CD8-positive, alpha-beta memory T cell (primary cell): ENCODE data around the gene DOLPP1. TPM values are rescaled to one million over a fixed set of nuclear protein-coding genes. Genes with fewer than 3 reads are reported as not detected.

Source experiments
- CTCF ChIA-PET: fragments of 350-600 bp; sonication (Branson Sonifier 250); formaldehyde crosslinking; loops from one replicate; lab custom pipeline; 2021; ENCODE audit warnings: antibody characterized with exemption; lab: Charles Lee
- POLR2A ChIA-PET: fragments of 350-600 bp; sonication (Branson Sonifier 250); formaldehyde crosslinking; loops from one replicate; lab custom pipeline; 2021; ENCODE audit warnings: antibody characterized with exemption; lab: Charles Lee
- DNase-seq, 5 donors: peaks; one replicate each; pipeline versions ENCODE4 v3.0.0 to v3.0.0-alpha.2; 2020 to 2022; ENCODE audit warnings: mixed read lengths in 1 of 5
- H3K27ac ChIP-seq: one replicate; pipeline ENCODE4 v1.7.0; 2013; ENCODE audit warnings: low read depth, mild to moderate bottlenecking, low read length, moderate library complexity
- H3K27me3 ChIP-seq: 2 replicates; pipeline ENCODE4 v1.7.0; 2013; ENCODE audit warnings: low read length, mild to moderate bottlenecking; ENCODE audit not compliant: insufficient read depth, poor library complexity, severe bottlenecking
- H3K36me3 ChIP-seq: 2 replicates; pipeline ENCODE4 v1.7.0; 2013; ENCODE audit warnings: mild to moderate bottlenecking, low read length, moderate library complexity; ENCODE audit not compliant: insufficient read depth
- H3K4me1 ChIP-seq: 2 replicates; pipeline ENCODE4 v1.7.0; 2013; ENCODE audit warnings: mild to moderate bottlenecking, low read length, moderate library complexity; ENCODE audit not compliant: insufficient read depth
- H3K4me3 ChIP-seq: 2 replicates; pipeline ENCODE4 v1.7.0; 2013; ENCODE audit warnings: mild to moderate bottlenecking, low read length
- H3K9me3 ChIP-seq: 2 replicates; pipeline ENCODE4 v1.7.0; 2013; ENCODE audit warnings: mild to moderate bottlenecking, low read length
- H3K27ac Mint-ChIP-seq, 8 donors: one replicate each; pipeline ENCODE4 v1.8.0; 2020 to 2021; ENCODE audit warnings: mixed read lengths in 8 of 8, mild to moderate bottlenecking in 6 of 8, inconsistent platforms in 3 of 8, moderate library complexity in 3 of 8
- H3K27me3 Mint-ChIP-seq, 2 donors: one replicate each; pipeline ENCODE4 v1.8.0; 2020 to 2021; ENCODE audit warnings: mixed read lengths in 2 of 2, mild to moderate bottlenecking in 1 of 2, moderate library complexity in 1 of 2
- H3K36me3 Mint-ChIP-seq, 3 donors: one replicate each; pipeline ENCODE4 v1.8.0; 2020 to 2021; ENCODE audit warnings: mixed read lengths in 3 of 3, inconsistent platforms in 1 of 3, mild to moderate bottlenecking in 1 of 3
- H3K4me1 Mint-ChIP-seq, 3 donors: one replicate each; pipeline ENCODE4 v1.8.0; 2020 to 2021; ENCODE audit warnings: mixed read lengths in 3 of 3, inconsistent platforms in 1 of 3, mild to moderate bottlenecking in 1 of 3
- H3K4me3 Mint-ChIP-seq, 7 donors: one replicate each; pipeline ENCODE4 v1.8.0; 2020 to 2021; ENCODE audit warnings: mixed read lengths in 7 of 7, mild to moderate bottlenecking in 6 of 7, moderate library complexity in 4 of 7, inconsistent platforms in 2 of 7
- H3K9me3 Mint-ChIP-seq, 5 donors: one replicate each; pipeline ENCODE4 v1.8.0; 2020 to 2022; ENCODE audit warnings: mixed read lengths in 5 of 5, mild to moderate bottlenecking in 3 of 5, moderate library complexity in 2 of 5, inconsistent platforms in 1 of 5
- polyA plus RNA-seq: library from polyadenylated mRNA; unstranded; fragments of 300-500 nt; fragmentation: Illumina TruSeq; gene quantifications from one replicate; pipeline ENCODE4 v1.2.3, GENCODE V29; 2021
- total RNA-seq, 2 experiments: library from RNA; stranded (reverse); gene quantifications; one replicate each; pipeline ENCODE4 v1.2.3, GENCODE V29; 2021

The DOLPP1 gene
- total and polyA plus RNA-seq, 3 experiments from 2014 or later = 15.3 to 30.2 (median 27.8) TPM

GRCh38 chr9:129054163-129054851 lies 26.6 kb upstream of the DOLPP1 start:
- H3K27ac ChIP-seq = no peak overlapping the region
- DNase-seq = no peak
- H3K4me3 ChIP-seq = no peak overlapping the region
- no peaks in the 10 kb centered on the region for H3K27me3 ChIP-seq
- no peak overlapping the region for H3K4me3 Mint-ChIP-seq
- H3K9me3 ChIP-seq = no peaks in the 10 kb centered on the region
- no peaks in the 10 kb centered on the region for H3K9me3 Mint-ChIP-seq
- H3K36me3 ChIP-seq = peaks cover 5% of the 10 kb centered on the region
- H3K36me3 Mint-ChIP-seq = peaks cover 0 to 66% (median 11%) of the 10 kb centered on the region in 3 donors
- no peaks in the 10 kb centered on the region for H3K4me1 ChIP-seq
- H3K27ac Mint-ChIP-seq = no peak overlapping the region
- ChIA-PET CTCF (no interaction called here), POLR2A (no interaction called here)
- no peaks in the 10 kb centered on the region for H3K4me1 Mint-ChIP-seq
- no peaks in the 10 kb centered on the region for H3K27me3 Mint-ChIP-seq

DNA sequence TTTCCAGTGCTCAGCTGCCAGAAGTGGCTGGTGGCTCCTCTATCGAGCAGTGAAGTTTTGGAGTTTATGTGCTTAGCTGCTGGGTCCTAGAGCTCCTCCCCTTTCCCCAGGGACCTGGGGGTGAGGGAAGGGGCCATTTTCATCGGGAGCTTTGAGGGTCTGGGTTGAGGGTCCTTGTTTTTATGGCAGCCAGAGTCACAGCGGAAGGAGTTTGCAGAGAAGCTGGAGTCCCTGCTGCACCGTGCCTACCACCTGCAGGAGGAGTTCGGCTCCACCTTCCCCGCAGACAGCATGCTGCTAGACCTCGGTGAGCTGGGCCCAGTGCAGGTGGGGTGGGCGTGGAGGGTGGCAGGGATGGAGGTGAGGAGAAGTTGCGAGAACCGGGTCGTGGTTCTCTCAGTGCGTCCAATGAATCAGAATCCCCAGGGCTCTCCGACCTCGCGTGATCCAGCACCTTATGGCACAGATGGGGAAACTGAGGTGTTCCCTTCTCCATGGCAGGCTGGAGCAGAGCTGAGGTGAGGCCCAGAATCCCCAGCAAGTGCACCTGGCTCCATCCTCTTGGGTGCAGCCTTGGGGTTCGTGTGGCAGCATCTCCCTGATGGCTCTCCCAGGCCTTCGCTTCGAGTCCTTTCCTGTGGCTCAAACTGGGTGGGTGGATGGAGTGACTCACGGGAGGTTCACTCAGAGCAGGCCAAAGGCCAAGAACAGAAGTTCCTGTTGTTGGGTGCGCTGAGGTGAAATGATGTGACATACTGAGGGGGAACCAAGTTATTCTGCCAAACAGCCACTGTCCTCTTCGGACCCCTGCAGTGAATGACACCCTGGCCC lies 21.7 kb upstream of the DOLPP1 start:
- no peak overlapping the region for H3K27ac ChIP-seq
- H3K4me3 ChIP-seq = no peak overlapping the region
- Mint-ChIP-seq H3K36me3 (peaks cover 4 to 65% (median 9%) of the 10 kb centered on the region in 3 donors), H3K4me3 (no peak overlapping the region), H3K27me3 (no peaks in the 10 kb centered on the region), H3K4me1 (no peaks in the 10 kb centered on the region), H3K27ac (peak overlapping the region in 2 of 8 donors; percentile 43 to 50), H3K9me3 (no peaks in the 10 kb centered on the region)
- DNase-seq = no peak
- H3K4me1 ChIP-seq = no peaks in the 10 kb centered on the region
- H3K9me3 ChIP-seq = no peaks in the 10 kb centered on the region
- ChIA-PET POLR2A (no interaction called here), CTCF (interaction anchor here (0.7 kb wide), 1 partner anchor 1149 kb away, joined by 3 read pairs; no protein-coding TSS in a partner anchor)
- H3K36me3 ChIP-seq = peaks cover 4% of the 10 kb centered on the region
- no peaks in the 10 kb centered on the region for H3K27me3 ChIP-seq

DNA sequence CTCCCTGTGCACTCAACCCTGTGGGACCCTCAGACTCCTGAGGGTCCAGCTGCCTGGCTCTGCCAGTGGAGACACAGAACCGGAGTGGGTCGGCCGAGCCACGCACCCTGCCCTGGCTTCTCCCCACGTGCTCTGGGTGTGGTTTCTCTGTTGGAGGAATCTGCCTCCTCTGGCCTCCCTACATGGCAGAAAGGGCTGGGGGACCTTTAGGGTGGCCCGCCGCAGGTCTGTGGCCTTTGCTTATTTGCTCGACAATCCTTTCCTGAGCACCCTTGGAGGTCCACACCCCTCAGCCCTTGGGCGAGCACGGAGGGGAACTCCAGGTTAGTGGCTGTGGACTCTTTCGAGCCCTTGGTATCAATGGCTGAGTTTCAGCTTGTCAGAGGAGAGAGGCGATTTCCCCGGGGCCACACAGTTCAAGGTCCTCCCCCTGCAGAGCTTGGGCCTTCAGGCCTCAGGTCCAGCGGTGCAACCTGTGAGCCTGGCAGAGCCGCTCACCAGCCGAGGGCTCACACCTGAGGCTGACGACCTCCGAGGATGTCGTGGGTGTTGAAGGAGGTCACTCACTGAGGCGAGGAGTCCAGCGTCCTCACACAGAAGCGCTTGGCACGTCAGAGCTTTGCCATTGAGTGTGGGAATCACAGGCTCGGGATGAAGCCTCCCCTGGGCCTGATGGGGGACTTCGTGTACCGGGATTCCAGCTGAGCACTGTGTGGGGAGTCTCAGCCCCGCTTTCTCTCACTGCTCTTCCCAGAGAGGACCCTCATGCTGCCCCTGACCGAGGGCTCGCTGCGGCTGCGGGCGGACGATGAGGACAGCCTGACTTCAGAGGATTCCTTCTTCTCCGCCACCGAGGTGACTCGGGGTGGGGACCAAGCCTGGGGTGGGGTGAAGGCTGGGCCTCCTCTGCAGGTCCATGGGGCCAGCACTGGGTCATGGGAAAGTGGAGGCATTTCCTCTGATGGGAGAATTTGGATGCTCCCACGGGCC lies 20.8 kb upstream of the DOLPP1 start:
- H3K27me3 Mint-ChIP-seq = no peaks in the 10 kb centered on the region
- POLR2A ChIA-PET = no interaction called here
- Histone ChIP-seq H3K27ac (no peak overlapping the region), H3K9me3 (no peaks in the 10 kb centered on the region), H3K4me3 (no peak overlapping the region), H3K27me3 (no peaks in the 10 kb centered on the region), H3K4me1 (no peaks in the 10 kb centered on the region), H3K36me3 (no peaks in the 10 kb centered on the region)
- no peaks in the 10 kb centered on the region for H3K4me1 Mint-ChIP-seq
- CTCF ChIA-PET = no interaction called here
- H3K36me3 Mint-ChIP-seq = peaks cover 4 to 64% (median 4%) of the 10 kb centered on the region in 3 donors
- DNase-seq = no peak
- peak overlapping the region in 1 of 7 donors; percentile 54 for H3K4me3 Mint-ChIP-seq
- no peaks in the 10 kb centered on the region for H3K9me3 Mint-ChIP-seq
- peak overlapping the region in 1 of 8 donors; percentile 69 for H3K27ac Mint-ChIP-seq

DNA sequence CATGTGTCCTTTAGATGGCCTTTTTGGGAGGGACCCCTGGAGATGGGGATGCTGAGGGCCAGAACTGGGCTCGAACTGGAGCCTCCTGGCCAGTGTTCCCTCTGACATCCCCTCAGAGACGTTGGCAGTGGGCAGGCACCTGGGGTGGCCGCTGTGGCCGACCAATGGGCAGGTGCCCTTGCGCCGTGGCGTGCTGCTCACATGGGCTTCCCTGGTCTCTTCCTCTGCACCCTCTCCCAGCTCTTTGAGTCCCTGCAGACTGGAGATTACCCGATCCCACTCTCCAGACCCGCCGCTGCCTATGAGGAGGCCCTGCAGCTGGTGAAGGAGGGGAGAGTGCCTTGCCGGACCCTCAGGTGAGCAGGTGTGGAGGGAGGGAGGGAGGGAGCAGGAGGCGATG lies 19.9 kb upstream of the DOLPP1 start:
- no peaks in the 10 kb centered on the region for H3K27me3 Mint-ChIP-seq
- H3K9me3 ChIP-seq = no peaks in the 10 kb centered on the region
- CTCF ChIA-PET = no interaction called here
- peaks cover 4% of the 10 kb centered on the region for H3K36me3 ChIP-seq
- no peak overlapping the region for H3K4me3 ChIP-seq
- H3K27ac ChIP-seq = no peak overlapping the region
- no peaks in the 10 kb centered on the region for H3K9me3 Mint-ChIP-seq
- H3K4me1 ChIP-seq = no peaks in the 10 kb centered on the region
- no peaks in the 10 kb centered on the region for H3K4me1 Mint-ChIP-seq
- H3K27me3 ChIP-seq = no peaks in the 10 kb centered on the region
- H3K4me3 Mint-ChIP-seq = no peak overlapping the region
- no peak overlapping the region for H3K27ac Mint-ChIP-seq
- POLR2A ChIA-PET = no interaction called here
- DNase-seq = no peak
- peaks cover 4 to 70% (median 7%) of the 10 kb centered on the region in 3 donors for H3K36me3 Mint-ChIP-seq

- no peak for DNase-seq
- Histone ChIP-seq H3K27me3 (no peaks in the 10 kb centered on the region), H3K4me1 (no peaks in the 10 kb centered on the region), H3K4me3 (no peak overlapping the region), H3K27ac (no peak overlapping the region), H3K36me3 (peaks cover 5% of the 10 kb centered on the region), H3K9me3 (no peaks in the 10 kb centered on the region)
- Mint-ChIP-seq H3K4me1 (peaks cover 0 to under 1% (median 0%) of the 10 kb centered on the region in 3 donors), H3K27me3 (no peaks in the 10 kb centered on the region), H3K9me3 (no peaks in the 10 kb centered on the region), H3K36me3 (peaks cover 3 to 67% (median 4%) of the 10 kb centered on the region in 3 donors), H3K4me3 (no peak overlapping the region), H3K27ac (no peak overlapping the region)
- ChIA-PET CTCF (no interaction called here), POLR2A (no interaction called here)
Observed at GRCh38 chr9:129063061-129063460, 17.9 kb upstream of the DOLPP1 start.

GRCh38 chr9:129064499-129064908 lies 16.4 kb upstream of the DOLPP1 start:
- peaks cover 3 to 66% (median 4%) of the 10 kb centered on the region in 3 donors for H3K36me3 Mint-ChIP-seq
- peaks cover 9% of the 10 kb centered on the region for H3K36me3 ChIP-seq
- H3K9me3 Mint-ChIP-seq = no peaks in the 10 kb centered on the region
- CTCF ChIA-PET = no interaction called here
- DNase-seq = no peak
- H3K27me3 ChIP-seq = no peaks in the 10 kb centered on the region
- H3K4me3 Mint-ChIP-seq = no peak overlapping the region
- H3K27me3 Mint-ChIP-seq = no peaks in the 10 kb centered on the region
- no peak overlapping the region for H3K27ac ChIP-seq
- H3K4me1 ChIP-seq = peaks cover 11% of the 10 kb centered on the region
- POLR2A ChIA-PET = no interaction called here
- H3K4me3 ChIP-seq = no peak overlapping the region
- H3K4me1 Mint-ChIP-seq = peaks cover 8 to 15% (median 9%) of the 10 kb centered on the region in 3 donors
- no peaks in the 10 kb centered on the region for H3K9me3 ChIP-seq
- peak overlapping the region in 1 of 8 donors; percentile 36 for H3K27ac Mint-ChIP-seq

DNA sequence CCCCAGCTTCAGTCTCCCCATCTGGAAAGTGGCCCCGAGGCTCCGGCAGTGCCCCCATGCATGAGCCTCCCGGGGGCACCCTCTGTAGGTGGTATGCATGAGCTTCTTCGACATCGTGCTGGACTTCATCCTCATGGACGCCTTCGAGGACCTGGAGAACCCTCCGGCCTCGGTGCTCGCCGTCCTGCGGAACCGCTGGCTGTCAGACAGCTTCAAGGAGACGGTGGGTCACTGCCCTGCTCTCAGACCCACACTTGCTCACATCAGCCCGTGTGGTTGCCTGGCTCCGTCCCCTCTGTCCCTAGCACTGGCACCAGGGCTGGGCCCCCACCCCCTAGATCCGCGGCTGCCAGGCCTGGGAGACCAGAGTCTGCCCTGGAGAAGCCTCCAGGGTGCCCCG lies 12.8 kb upstream of the DOLPP1 start:
- Histone ChIP-seq H3K9me3 (no peaks in the 10 kb centered on the region), H3K4me3 (no peak overlapping the region), H3K36me3 (peaks cover 9% of the 10 kb centered on the region), H3K27me3 (no peaks in the 10 kb centered on the region), H3K27ac (no peak overlapping the region), H3K4me1 (peaks cover 37% of the 10 kb centered on the region)
- ChIA-PET POLR2A (no interaction called here), CTCF (interaction anchor here (0.8 kb wide), 1 partner anchor 40 kb away, joined by 3 read pairs; the partner anchor contains the start of gene SH3GLB2)
- DNase-seq = no peak
- Mint-ChIP-seq H3K27me3 (no peaks in the 10 kb centered on the region), H3K36me3 (peaks cover 0 to 44% (median 3%) of the 10 kb centered on the region in 3 donors), H3K9me3 (no peaks in the 10 kb centered on the region), H3K4me3 (peak overlapping the region in 2 of 7 donors; percentile 20 to 78), H3K4me1 (peaks cover 20 to 39% (median 20%) of the 10 kb centered on the region in 3 donors), H3K27ac (peak overlapping the region in 7 of 8 donors; percentile 62 to 94 (median 85))
